Tibial nerve (tissue), 4 donors: ENCODE results near the gene GUCY2C.

ENCODE experiments used
- CTCF ChIP-seq, 5 experiments: fragments of 200-600 bp in 3 of 5; fragments of 450-650 bp in 2 of 5; sonication (generic) in 3 of 5; IDR thresholded peaks; one replicate each; pipeline ENCODE4 v1.5.1; 2016 to 2019; ENCODE audit warnings: antibody characterized with exemption in 5 of 5, mild to moderate bottlenecking in 3 of 5, moderate library complexity in 2 of 5
- EP300 ChIP-seq, 2 donors: sonication (generic); formaldehyde crosslinking; IDR thresholded peaks; one replicate each; pipeline ENCODE4 v1.6.1; 2017; ENCODE audit warnings: antibody characterized with exemption in 2 of 2, mild to moderate bottlenecking in 1 of 2
- POLR2A ChIP-seq, 2 donors: fragments of 450-650 bp; IDR thresholded peaks; one replicate each; pipeline ENCODE4 v1.6.1; 2017; ENCODE audit warnings: antibody characterized with exemption in 2 of 2, mild to moderate bottlenecking in 2 of 2, moderate library complexity in 2 of 2

- TF ChIP-seq CTCF (IDR thresholded peaks at IDR 0.05) (no peak), POLR2A (IDR thresholded peaks at IDR 0.05) (no peak), EP300 (IDR thresholded peaks at IDR 0.05) (no peak)
These were observed 14.4 kb upstream of the GUCY2C start for GRCh38 chr12:14710632-14711320.
